ENCODE results near the gene TTC7B. TPM values are rescaled to one million over a fixed set of nuclear protein-coding genes. Genes with fewer than 3 reads are reported as not detected.

The TTC7B gene
- total and polyA plus RNA-seq, 2 donors (not counting 1 experiment from before 2014, with no cell fraction given): 0.36 to 3.2 TPM

DNA sequence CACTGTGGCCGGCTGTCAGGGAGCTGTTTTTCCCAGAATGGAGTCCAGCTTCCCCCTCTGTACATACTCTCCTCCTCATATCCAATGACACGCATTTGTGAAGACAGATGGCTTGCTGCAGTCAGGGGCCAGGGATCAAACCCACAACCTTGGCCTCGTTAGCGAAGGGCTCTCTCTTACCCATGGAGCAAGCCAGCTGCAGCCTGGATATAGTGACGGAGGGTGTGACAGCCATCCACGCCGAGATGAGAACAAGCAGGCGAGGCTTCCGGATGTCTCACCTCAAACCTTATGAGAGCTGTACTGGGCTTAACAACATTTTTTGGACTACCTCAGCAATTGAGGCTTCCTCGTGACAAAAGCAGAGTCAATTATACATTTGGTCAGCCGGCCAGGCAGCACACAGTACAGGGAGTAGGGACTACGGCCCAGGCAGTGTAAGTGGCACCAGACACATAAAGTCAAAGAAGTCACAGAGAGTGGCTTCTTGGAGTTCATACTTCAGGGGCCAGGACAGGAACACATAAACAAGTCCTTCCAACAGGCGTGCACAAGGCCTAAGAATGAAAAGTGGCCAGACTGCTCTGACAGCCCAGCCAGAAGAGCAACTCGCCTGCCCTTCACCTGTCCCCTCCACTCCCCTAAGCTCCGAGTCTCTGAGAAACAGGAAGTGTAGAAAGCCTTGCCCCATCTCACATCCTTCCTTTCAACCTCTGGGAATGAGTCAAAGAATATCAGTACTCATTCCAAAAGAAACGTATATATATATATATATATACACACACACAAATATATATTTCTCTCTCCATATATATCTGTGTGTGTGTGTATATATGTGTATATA, 115.1 kb downstream of the TTC7B start:
- Histone ChIP-seq H2AFZ (ENCODE audit: insufficient read depth, low read depth, low read length, poor library complexity, severe bottlenecking) (no peak overlapping the region), H3K27me3 (replicated peaks in 1 of 4; ENCODE audit: control extremely low read depth in 1 of 4, control insufficient read depth in 3 of 4, insufficient read depth in 4 of 4, low read length in 3 of 4) (peaks cover 0 to 2% (median 0%) of the 10 kb centered on the region in 4 experiments), H3K79me2 (ENCODE audit: control insufficient read depth, insufficient read depth, low read length) (no peaks in the 10 kb centered on the region), H3K4me2 (replicated peaks; ENCODE audit: low read depth, low read length, poor library complexity, severe bottlenecking) (no peak overlapping the region), H3K4me1 (ENCODE audit: control insufficient read depth in 2 of 2, insufficient read depth in 2 of 2, low read length in 2 of 2) (peaks cover 0 to 5% of the 10 kb centered on the region in 2 donors), H3K9me3 (ENCODE audit: control extremely low read depth in 1 of 3, control insufficient read depth in 2 of 3, insufficient read depth in 1 of 3, low read length in 2 of 3) (no peaks in the 10 kb centered on the region), H3K9ac (ENCODE audit: low read length) (no peak overlapping the region), H4K20me1 (ENCODE audit: control insufficient read depth, insufficient read depth, low read length, poor library complexity, severe bottlenecking) (no peaks in the 10 kb centered on the region), H3K27ac (ENCODE audit: low read length in 2 of 2) (no peak overlapping the region), H3K4me3 (ENCODE audit: control extremely low read depth in 1 of 5, extremely low read depth in 1 of 5, insufficient read depth in 1 of 5, low read depth in 2 of 5, low read length in 4 of 5) (no peak overlapping the region), H3K36me3 (replicated peaks in 1 of 2; ENCODE audit: control extremely low read depth in 1 of 2, control insufficient read depth in 1 of 2, extremely low read depth in 1 of 2, insufficient read depth in 2 of 2, low read length in 1 of 2) (no peaks in the 10 kb centered on the region)
- CTCF ChIA-PET: no interaction called here
- intact Hi-C loops (cut with micrococcal nuclease): no loop called here
- Mint-ChIP-seq H3K27me3 (peaks cover 12% of the 10 kb centered on the region), H3K4me1 (peaks cover 5% of the 10 kb centered on the region), H3K4me3 (no peak overlapping the region), H3K27ac (no peak overlapping the region), H3K9me3 (ENCODE audit: insufficient read depth) (no peaks in the 10 kb centered on the region)
- POLR2A ChIA-PET: no interaction called here
- ATAC-seq (ENCODE audit: low read depth): no peak
- WGBS (ENCODE audit: insufficient coverage): 90% methylated on average over 13 of the region's 16 CpGs
- no peak for DNase-seq
- no peak for TF ChIP-seq CTCF (IDR thresholded peaks at IDR 0.05)
- no peak for TF ChIP-seq EZH2 (IDR thresholded peaks at IDR 0.05; ENCODE audit: borderline replicate concordance, insufficient read depth, low read depth, low read length, poor library complexity, severe bottlenecking)

- no peak overlapping the region for H3K4me3 ChIP-seq (ENCODE audit: control extremely low read depth in 1 of 5, extremely low read depth in 1 of 5, insufficient read depth in 1 of 5, low read depth in 2 of 5, low read length in 4 of 5)
- no peak overlapping the region for H3K9ac ChIP-seq (ENCODE audit: low read length)
- H3K9me3 ChIP-seq (ENCODE audit: control extremely low read depth in 1 of 3, control insufficient read depth in 2 of 3, insufficient read depth in 1 of 3, low read length in 2 of 3): no peaks in the 10 kb centered on the region
- no peak for TF ChIP-seq EZH2 (IDR thresholded peaks at IDR 0.05; ENCODE audit: borderline replicate concordance, insufficient read depth, low read depth, low read length, poor library complexity, severe bottlenecking)
- TF ChIP-seq CTCF (IDR thresholded peaks at IDR 0.05): no peak
- Mint-ChIP-seq H3K27ac (no peak overlapping the region), H3K4me1 (peaks cover 5% of the 10 kb centered on the region), H3K9me3 (ENCODE audit: insufficient read depth) (no peaks in the 10 kb centered on the region), H3K27me3 (peaks cover 8% of the 10 kb centered on the region), H3K4me3 (no peak overlapping the region)
- no peak overlapping the region for H2AFZ ChIP-seq (ENCODE audit: insufficient read depth, low read depth, low read length, poor library complexity, severe bottlenecking)
- DNase-seq (no peak), ATAC-seq (ENCODE audit: low read depth) (no peak)
- peaks cover 0 to 5% of the 10 kb centered on the region in 2 donors for H3K4me1 ChIP-seq (ENCODE audit: control insufficient read depth in 2 of 2, insufficient read depth in 2 of 2, low read length in 2 of 2)
- ChIA-PET POLR2A (no interaction called here), CTCF (interaction anchor here (0.6 to 5.2 kb wide), 7 partner anchors 16 to 726 kb away, joined by 3 to 38 read pairs (median 5); no protein-coding TSS in a partner anchor)
- H3K36me3 ChIP-seq (replicated peaks in 1 of 2; ENCODE audit: control extremely low read depth in 1 of 2, control insufficient read depth in 1 of 2, extremely low read depth in 1 of 2, insufficient read depth in 2 of 2, low read length in 1 of 2): no peaks in the 10 kb centered on the region
- H3K4me2 ChIP-seq (replicated peaks; ENCODE audit: low read depth, low read length, poor library complexity, severe bottlenecking): no peak overlapping the region
- H3K27me3 ChIP-seq (replicated peaks in 1 of 4; ENCODE audit: control extremely low read depth in 1 of 4, control insufficient read depth in 3 of 4, insufficient read depth in 4 of 4, low read length in 3 of 4): no peaks in the 10 kb centered on the region
- intact Hi-C loops (cut with micrococcal nuclease): loop anchor here (10.0 kb wide), 1 partner anchor 724 kb away; no protein-coding TSS in a partner anchor
- H4K20me1 ChIP-seq (ENCODE audit: control insufficient read depth, insufficient read depth, low read length, poor library complexity, severe bottlenecking): no peaks in the 10 kb centered on the region
- no peaks in the 10 kb centered on the region for H3K79me2 ChIP-seq (ENCODE audit: control insufficient read depth, insufficient read depth, low read length)
- H3K27ac ChIP-seq (ENCODE audit: low read length in 2 of 2): no peak overlapping the region
- 86% methylated on average over 5 of the region's 7 CpGs for WGBS (ENCODE audit: insufficient coverage)
Observed at GRCh38 chr14:90699016-90699415, 117.2 kb downstream of the TTC7B start.
